Mesendoderm (in vitro differentiated cells): ENCODE results near the gene IGSF9B.

ENCODE experiments used
- DNase-seq: peaks from one replicate; pipeline ENCODE4 v3.0.0; 2013
- H2AK5ac ChIP-seq: 2 replicates; pipeline ENCODE4 v1.6.1; 2013; ENCODE audit warnings: low read length, inconsistent platforms
- H2BK120ac ChIP-seq: 2 replicates; pipeline ENCODE4 v1.6.1; 2013; ENCODE audit warnings: low read depth, mild to moderate bottlenecking, low read length, moderate library complexity, mixed read lengths
- H2BK15ac ChIP-seq: replicated peaks from 2 replicates; pipeline ENCODE4 v1.6.1; 2013; ENCODE audit warnings: low read depth, mild to moderate bottlenecking, moderate library complexity
- H2BK5ac ChIP-seq: 2 replicates; pipeline ENCODE4 v1.6.1; 2013; ENCODE audit warnings: low read length, inconsistent platforms
- H3K18ac ChIP-seq: 2 replicates; pipeline ENCODE4 v1.6.1; 2013; ENCODE audit warnings: mild to moderate bottlenecking, low read length, mixed read lengths
- H3K23ac ChIP-seq: one replicate; pipeline ENCODE4 v1.6.1; 2013; ENCODE audit warnings: low read length
- H3K27ac ChIP-seq: 2 replicates; pipeline ENCODE4 v1.5.1; 2013; ENCODE audit warnings: low read depth, mild to moderate bottlenecking, inconsistent platforms, low read length, moderate library complexity
- H3K27me3 ChIP-seq: 2 replicates; pipeline ENCODE4 v1.6.1; 2013; ENCODE audit warnings: low read length, control low read depth, mild to moderate bottlenecking, inconsistent platforms; ENCODE audit not compliant: insufficient read depth, poor library complexity
- H3K36me3 ChIP-seq: 2 replicates; pipeline ENCODE4 v1.6.1; 2013; ENCODE audit warnings: low read length, inconsistent platforms; ENCODE audit not compliant: control insufficient read depth, insufficient read depth
- H3K4ac ChIP-seq: one replicate; pipeline ENCODE4 v1.6.1; 2013; ENCODE audit warnings: low read depth, mild to moderate bottlenecking, low read length, moderate library complexity
- H3K4me1 ChIP-seq: 2 replicates; pipeline ENCODE4 v1.6.1; 2013; ENCODE audit warnings: low read depth, low read length, inconsistent platforms; ENCODE audit not compliant: control insufficient read depth
- H3K4me2 ChIP-seq: 2 replicates; pipeline ENCODE4 v1.6.1; 2013; ENCODE audit warnings: low read length
- H3K4me3 ChIP-seq: 2 replicates; pipeline ENCODE4 v1.5.1; 2013; ENCODE audit warnings: mild to moderate bottlenecking, low read length
- H3K56ac ChIP-seq: one replicate; pipeline ENCODE4 v1.6.1; 2013; ENCODE audit warnings: low read length
- H3K79me1 ChIP-seq: 2 replicates; pipeline ENCODE4 v1.6.1; 2013; ENCODE audit warnings: low read length, inconsistent platforms
- H3K79me2 ChIP-seq: 2 replicates; pipeline ENCODE4 v1.6.1; 2013; ENCODE audit warnings: mild to moderate bottlenecking, low read length; ENCODE audit not compliant: control insufficient read depth, insufficient read depth
- H3K9ac ChIP-seq: 2 replicates; pipeline ENCODE4 v1.6.1; 2013; ENCODE audit warnings: low read length, inconsistent platforms
- H4K5ac ChIP-seq: one replicate; pipeline ENCODE4 v1.6.1; 2013; ENCODE audit warnings: low read length
- H4K8ac ChIP-seq: one replicate; pipeline ENCODE4 v1.6.1; 2013; ENCODE audit warnings: low read depth, mild to moderate bottlenecking, control low read depth, low read length, moderate library complexity
- WGBS: extraction: QIAGEN DNeasy Blood & Tissue Kit; methylation state at CpG from one replicate; pipeline ENCODE4 v1.1.7; 2013; ENCODE audit warnings: low lambda C conversion rate, missing lambda C conversion rate; ENCODE audit not compliant: insufficient coverage; ENCODE audit errors: extremely low coverage; 5-methylcytosine and 5-hydroxymethylcytosine counted together

IGSF9B gene

GRCh38 chr11:133931449-133932060 lies 25.2 kb downstream of the IGSF9B start:
- no peak overlapping the region for H2BK120ac ChIP-seq
- H3K18ac ChIP-seq, result no peak overlapping the region
- no peak overlapping the region for H3K4me3 ChIP-seq
- no peak overlapping the region for H4K8ac ChIP-seq
- H3K4ac ChIP-seq, result no peak overlapping the region
- H2BK5ac ChIP-seq, result no peak overlapping the region
- no peak overlapping the region for H3K56ac ChIP-seq
- no peak overlapping the region for H3K27ac ChIP-seq
- no CpG with 5 or more reads among the region's 19 CpGs for WGBS
- no peak overlapping the region for H3K4me2 ChIP-seq
- no peaks in the 10 kb centered on the region for H3K79me1 ChIP-seq
- H3K9ac ChIP-seq, result no peak overlapping the region
- no peak overlapping the region for H4K5ac ChIP-seq
- H3K4me1 ChIP-seq, result no peaks in the 10 kb centered on the region
- no peak overlapping the region for H2AK5ac ChIP-seq
- DNase-seq, result no peak
- no peak overlapping the region for H2BK15ac ChIP-seq
- H3K36me3 ChIP-seq, result no peaks in the 10 kb centered on the region
- no peak overlapping the region for H3K23ac ChIP-seq
- H3K79me2 ChIP-seq, result no peaks in the 10 kb centered on the region
- no peaks in the 10 kb centered on the region for H3K27me3 ChIP-seq

DNA sequence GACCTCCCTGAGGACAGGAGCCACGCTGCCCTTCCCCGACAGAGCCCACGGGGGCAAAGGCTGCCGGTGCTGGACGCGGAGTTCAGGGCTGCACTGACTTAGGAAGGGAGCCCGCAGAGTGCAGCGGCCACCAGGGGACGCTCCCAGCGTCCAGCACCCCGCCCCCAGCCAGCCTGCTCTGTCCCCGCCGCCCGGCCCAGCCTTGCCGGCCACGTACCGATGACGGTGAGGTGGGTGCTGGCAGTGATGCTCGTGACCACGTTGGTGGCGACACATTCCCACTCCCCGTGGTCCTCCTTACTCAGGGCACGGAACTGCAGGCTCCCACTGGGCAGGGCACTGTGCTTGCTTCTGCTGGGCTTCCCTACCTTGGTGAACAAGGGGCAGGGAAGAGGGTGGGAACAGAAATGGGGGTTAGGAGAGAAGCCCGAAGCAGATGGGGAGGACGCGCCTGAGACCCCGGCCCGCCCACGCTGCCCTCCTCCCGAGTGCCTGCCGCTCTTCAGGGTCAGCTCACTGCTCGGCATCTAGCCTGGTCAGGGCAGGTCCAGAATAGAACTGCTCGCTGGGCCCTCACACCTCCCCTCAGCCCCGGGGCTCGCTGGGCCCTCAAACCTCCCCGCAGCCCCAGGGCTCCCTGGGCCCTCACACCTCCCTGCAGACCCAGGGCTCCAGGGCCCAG lies 25.9 kb downstream of the IGSF9B start:
- Histone ChIP-seq H3K4me1 (no peaks in the 10 kb centered on the region), H2BK5ac (no peak overlapping the region), H2AK5ac (no peak overlapping the region), H3K23ac (no peak overlapping the region), H3K79me2 (no peaks in the 10 kb centered on the region), H2BK120ac (no peak overlapping the region), H3K27me3 (no peaks in the 10 kb centered on the region), H3K56ac (no peak overlapping the region), H3K79me1 (no peaks in the 10 kb centered on the region), H3K36me3 (no peaks in the 10 kb centered on the region), H2BK15ac (no peak overlapping the region), H3K9ac (no peak overlapping the region), H4K8ac (no peak overlapping the region), H3K4ac (no peak overlapping the region), H3K27ac (no peak overlapping the region), H3K4me3 (no peak overlapping the region), H3K18ac (no peak overlapping the region), H4K5ac (no peak overlapping the region), H3K4me2 (no peak overlapping the region)
- DNase-seq, result no peak
- no CpG with 5 or more reads among the region's 36 CpGs for WGBS

DNA sequence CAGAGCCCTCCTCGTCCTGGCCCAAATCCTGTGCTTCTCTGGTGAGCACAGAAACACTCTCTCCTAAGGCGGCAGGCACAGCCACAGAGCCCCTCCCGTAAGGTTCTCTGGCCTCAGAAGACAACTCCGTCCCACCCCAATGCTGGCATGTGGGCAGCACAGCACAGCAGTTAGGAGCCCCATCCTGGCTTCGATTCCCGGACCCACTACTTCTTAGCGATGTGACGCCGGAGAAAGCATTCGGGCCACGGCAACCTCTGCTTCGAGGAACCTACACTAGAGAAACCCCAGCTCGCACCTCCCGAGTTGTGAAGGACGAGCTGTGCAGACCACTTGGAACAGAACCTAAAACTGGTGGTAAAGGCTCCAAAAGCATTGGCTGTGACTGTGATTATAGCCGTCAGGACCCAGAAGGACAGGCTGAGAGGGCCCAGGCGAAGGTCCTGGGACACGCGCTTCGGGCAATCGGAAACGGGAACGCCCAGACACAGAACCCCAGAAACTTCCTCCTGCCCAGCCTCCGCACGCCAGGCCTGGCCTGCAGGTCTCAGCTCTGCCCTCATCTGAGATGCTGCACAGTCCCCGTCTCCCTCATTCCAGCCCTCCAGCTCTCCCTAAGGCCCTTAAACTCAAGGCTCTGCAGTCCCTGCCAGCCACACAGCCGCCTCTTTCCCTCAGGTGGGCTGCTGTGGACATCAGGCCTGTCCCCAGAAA lies 26.6 kb downstream of the IGSF9B start:
- Histone ChIP-seq H3K4me3 (no peak overlapping the region), H2BK120ac (no peak overlapping the region), H4K5ac (no peak overlapping the region), H3K27ac (no peak overlapping the region), H3K56ac (no peak overlapping the region), H3K4me1 (no peaks in the 10 kb centered on the region), H2AK5ac (no peak overlapping the region), H3K27me3 (no peaks in the 10 kb centered on the region), H3K4me2 (no peak overlapping the region), H3K23ac (peak overlapping the region; percentile 80), H3K4ac (no peak overlapping the region), H2BK15ac (no peak overlapping the region), H2BK5ac (no peak overlapping the region), H3K79me2 (no peaks in the 10 kb centered on the region), H3K18ac (no peak overlapping the region), H3K79me1 (no peaks in the 10 kb centered on the region), H3K9ac (no peak overlapping the region), H4K8ac (no peak overlapping the region), H3K36me3 (no peaks in the 10 kb centered on the region)
- WGBS, result no CpG with 5 or more reads among the region's 27 CpGs
- DNase-seq, result no peak

- Histone ChIP-seq H3K4me1 (no peaks in the 10 kb centered on the region), H3K79me2 (no peaks in the 10 kb centered on the region), H3K23ac (peak overlapping the region; percentile 80), H3K36me3 (no peaks in the 10 kb centered on the region), H3K4ac (no peak overlapping the region), H3K56ac (no peak overlapping the region), H2BK5ac (no peak overlapping the region), H3K4me2 (no peak overlapping the region), H4K8ac (no peak overlapping the region), H3K27ac (no peak overlapping the region), H2AK5ac (no peak overlapping the region), H3K18ac (no peak overlapping the region), H3K27me3 (no peaks in the 10 kb centered on the region), H3K79me1 (no peaks in the 10 kb centered on the region), H2BK15ac (no peak overlapping the region), H2BK120ac (no peak overlapping the region), H4K5ac (no peak overlapping the region), H3K4me3 (no peak overlapping the region), H3K9ac (no peak overlapping the region)
- no peak for DNase-seq
- no CpG with 5 or more reads among the region's 20 CpGs for WGBS
Measured at GRCh38 chr11:133929401-133930052, 27.2 kb downstream of the IGSF9B start.

DNA sequence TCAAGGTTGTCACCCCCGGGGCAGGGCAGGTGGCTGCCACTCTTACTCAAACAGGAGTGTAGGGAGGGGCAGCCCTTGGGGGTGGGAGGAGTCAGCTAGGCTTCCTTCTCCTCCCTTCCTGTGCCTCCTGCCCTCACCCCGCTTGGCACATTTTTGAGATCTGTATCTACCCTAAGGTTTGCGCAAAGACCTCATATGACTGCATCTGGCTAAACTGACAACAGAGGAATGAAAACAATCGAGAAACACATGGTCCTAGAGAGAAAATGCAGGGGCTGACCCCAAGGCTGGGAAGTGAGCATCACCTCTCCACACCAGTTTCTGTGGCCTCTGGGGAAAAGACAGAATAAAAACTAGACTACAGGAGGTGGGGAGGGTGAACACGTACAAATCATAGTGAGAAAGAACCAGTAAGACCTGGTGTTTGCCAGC lies 28.1 kb downstream of the IGSF9B start:
- WGBS, result no CpG with 5 or more reads among the region's 5 CpGs
- H3K27me3 ChIP-seq, result no peaks in the 10 kb centered on the region

More for the DNA sequence above, 28.1 kb downstream of the IGSF9B start:
- Histone ChIP-seq H2BK120ac (no peak overlapping the region), H3K4me2 (no peak overlapping the region), H3K56ac (no peak overlapping the region), H3K18ac (no peak overlapping the region), H3K23ac (no peak overlapping the region), H3K36me3 (no peaks in the 10 kb centered on the region), H3K4me3 (no peak overlapping the region), H3K79me2 (no peaks in the 10 kb centered on the region), H3K9ac (no peak overlapping the region), H3K27ac (no peak overlapping the region), H2BK5ac (no peak overlapping the region), H2BK15ac (no peak overlapping the region), H3K4ac (no peak overlapping the region), H4K5ac (no peak overlapping the region), H3K79me1 (no peaks in the 10 kb centered on the region), H2AK5ac (no peak overlapping the region), H3K4me1 (no peaks in the 10 kb centered on the region), H4K8ac (no peak overlapping the region)
- DNase-seq, result peak; percentile 35
